ENCODE data around the gene MOXD1.

The MOXD1 gene

GRCh38 chr6:132247381-132248159, 153.7 kb downstream of the MOXD1 start:
- Histone ChIP-seq H3K9ac (ENCODE audit: low read length) (no peak overlapping the region), H3K27me3 (ENCODE audit: low read length) (no peaks in the 10 kb centered on the region), H3K36me3 (ENCODE audit: low read length) (no peaks in the 10 kb centered on the region), H3F3A (ENCODE audit: insufficient read depth) (no peaks in the 10 kb centered on the region), H3K79me2 (ENCODE audit: insufficient read depth, low read length) (no peaks in the 10 kb centered on the region), H3K9me3 (ENCODE audit: insufficient read depth, low read length) (peaks cover 7% of the 10 kb centered on the region), H2AFZ (ENCODE audit: low read depth, low read length, severe bottlenecking) (no peak overlapping the region), H3K4me2 (ENCODE audit: low read depth, low read length, poor library complexity, severe bottlenecking) (no peak overlapping the region), H3K9me2 (replicated peaks; ENCODE audit: insufficient read depth, low read length) (no peaks in the 10 kb centered on the region), H3K4me3 (ENCODE audit: insufficient read depth, low read length, poor library complexity, severe bottlenecking) (no peak overlapping the region), H4K20me1 (ENCODE audit: low read depth, low read length) (no peaks in the 10 kb centered on the region), H3K27ac (ENCODE audit: low read depth, low read length) (no peak overlapping the region)
- TF ChIP-seq EZH2phosphoT487 (conservative IDR thresholded peaks at IDR 0.05; ENCODE audit: low read length) (no peak), CTCF (IDR thresholded peaks at IDR 0.05; ENCODE audit: insufficient read depth, low read length, poor library complexity, severe bottlenecking) (no peak)

- no peak for TF ChIP-seq EZH2phosphoT487 (conservative IDR thresholded peaks at IDR 0.05; ENCODE audit: low read length)
- no peak for TF ChIP-seq CTCF (IDR thresholded peaks at IDR 0.05; ENCODE audit: insufficient read depth, low read length, poor library complexity, severe bottlenecking)
- Histone ChIP-seq H4K20me1 (ENCODE audit: low read depth, low read length) (no peaks in the 10 kb centered on the region), H3F3A (ENCODE audit: insufficient read depth) (no peaks in the 10 kb centered on the region), H3K9ac (ENCODE audit: low read length) (no peak overlapping the region), H3K27ac (ENCODE audit: low read depth, low read length) (no peak overlapping the region), H3K36me3 (ENCODE audit: low read length) (no peaks in the 10 kb centered on the region), H3K79me2 (ENCODE audit: insufficient read depth, low read length) (no peaks in the 10 kb centered on the region), H3K9me3 (ENCODE audit: insufficient read depth, low read length) (peaks cover 2% of the 10 kb centered on the region; the same call in 1 of the 2 replicates), H3K27me3 (ENCODE audit: low read length) (no peaks in the 10 kb centered on the region), H3K9me2 (replicated peaks; ENCODE audit: insufficient read depth, low read length) (no peaks in the 10 kb centered on the region), H3K4me3 (ENCODE audit: insufficient read depth, low read length, poor library complexity, severe bottlenecking) (no peak overlapping the region), H3K4me2 (ENCODE audit: low read depth, low read length, poor library complexity, severe bottlenecking) (no peak overlapping the region), H2AFZ (ENCODE audit: low read depth, low read length, severe bottlenecking) (no peak overlapping the region)
These were observed 154.5 kb downstream of the MOXD1 start for GRCh38 chr6:132246632-132247270.

GRCh38 chr6:132246120-132246617, 155.1 kb downstream of the MOXD1 start:
- H3K9me3 ChIP-seq (ENCODE audit: insufficient read depth, low read length), result no peaks in the 10 kb centered on the region
- H2AFZ ChIP-seq (ENCODE audit: low read depth, low read length, severe bottlenecking), result no peak overlapping the region
- H3K36me3 ChIP-seq (ENCODE audit: low read length), result no peaks in the 10 kb centered on the region
- no peaks in the 10 kb centered on the region for H3K9me2 ChIP-seq (replicated peaks; ENCODE audit: insufficient read depth, low read length)
- no peak overlapping the region for H3K4me2 ChIP-seq (ENCODE audit: low read depth, low read length, poor library complexity, severe bottlenecking)
- TF ChIP-seq CTCF (IDR thresholded peaks at IDR 0.05; ENCODE audit: insufficient read depth, low read length, poor library complexity, severe bottlenecking) (no peak), EZH2phosphoT487 (conservative IDR thresholded peaks at IDR 0.05; ENCODE audit: low read length) (no peak)
- H3K27me3 ChIP-seq (ENCODE audit: low read length), result no peaks in the 10 kb centered on the region
- H3K27ac ChIP-seq (ENCODE audit: low read depth, low read length), result no peak overlapping the region
- no peak overlapping the region for H3K9ac ChIP-seq (ENCODE audit: low read length)
- H3K4me3 ChIP-seq (ENCODE audit: insufficient read depth, low read length, poor library complexity, severe bottlenecking), result no peak overlapping the region
- H3K79me2 ChIP-seq (ENCODE audit: insufficient read depth, low read length), result no peaks in the 10 kb centered on the region
- H3F3A ChIP-seq (ENCODE audit: insufficient read depth), result no peaks in the 10 kb centered on the region
- H4K20me1 ChIP-seq (ENCODE audit: low read depth, low read length), result no peaks in the 10 kb centered on the region

Data from SU-DHL-6 (cell line).